ENCODE results near the gene P3H4. TPM values are rescaled to one million over a fixed set of nuclear protein-coding genes. Genes with fewer than 3 reads are reported as not detected.

P3H4 gene
- polyA plus RNA-seq, 1 donor (not counting 4 experiments of a cell fraction or from before 2014, with no cell fraction given), result 4.2 TPM

DNA sequence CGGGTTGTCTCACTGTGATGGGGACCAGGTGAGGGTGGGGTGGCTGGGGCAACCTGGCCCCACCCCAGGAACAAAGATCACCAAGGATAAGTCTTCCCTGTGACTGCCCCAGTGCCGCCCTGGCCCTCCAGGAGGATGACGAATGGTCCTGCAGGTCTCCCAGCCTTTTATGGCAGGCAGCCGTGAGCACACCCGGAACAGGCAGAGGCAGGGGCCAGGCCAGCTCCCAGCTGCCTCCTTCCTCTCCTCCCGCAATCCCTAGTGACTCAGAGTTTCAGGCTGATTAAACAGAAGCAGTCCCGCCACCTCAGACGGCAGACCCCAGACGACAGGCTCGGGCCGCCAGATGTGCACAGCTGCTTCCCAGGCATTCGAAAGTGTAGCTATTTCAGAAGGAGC lies 38.6 kb downstream of the P3H4 start:
- H3K36me3 ChIP-seq (ENCODE audit: control insufficient read depth in 2 of 2, extremely low read depth in 1 of 2, insufficient read depth in 2 of 2, low read length in 2 of 2), result peaks cover 46 to 50% of the 10 kb centered on the region in 2 experiments
- H3K9me1 ChIP-seq (ENCODE audit: control insufficient read depth, extremely low read depth, insufficient read depth, low read length), result peaks cover 3% of the 10 kb centered on the region
- peak overlapping the region in 2 of 3 experiments; percentile 17 to 41 for H3K4me3 ChIP-seq (ENCODE audit: control insufficient read depth in 2 of 3, extremely low read depth in 1 of 3, insufficient read depth in 2 of 3, low read depth in 1 of 3, low read length in 3 of 3)
- H3K27me3 ChIP-seq (ENCODE audit: control insufficient read depth, extremely low read depth, insufficient read depth, low read length), result no peaks in the 10 kb centered on the region
- peaks cover 63% of the 10 kb centered on the region for H3K4me1 ChIP-seq (ENCODE audit: control insufficient read depth, extremely low read depth, insufficient read depth, low read length)
- peaks cover 28% of the 10 kb centered on the region for H4K20me1 ChIP-seq (ENCODE audit: control insufficient read depth, extremely low read depth, insufficient read depth, low read length)
- peak; percentile 85 for FAIRE-seq
- H3K4me2 ChIP-seq (ENCODE audit: control insufficient read depth, extremely low read depth, insufficient read depth, low read depth, low read length), result peak overlapping the region; percentile 63
- H3K27ac ChIP-seq (ENCODE audit: control insufficient read depth, insufficient read depth, low read length), result peak overlapping the region; percentile 98
- DNase-seq (ENCODE audit: low read depth, low spot score), result no peak
- dilution Hi-C loops (cut with MboI; ENCODE audit: extremely low pct_ligation_motif_present, low sequenced_read_pairs), result no loop called here
- peaks cover 78% of the 10 kb centered on the region for H3K79me2 ChIP-seq (ENCODE audit: control insufficient read depth, insufficient read depth, low read length)
- H3K9ac ChIP-seq (ENCODE audit: control insufficient read depth, extremely low read depth, insufficient read depth, low read length), result peak overlapping the region; percentile 81
- TF ChIP-seq, protein P1, sequence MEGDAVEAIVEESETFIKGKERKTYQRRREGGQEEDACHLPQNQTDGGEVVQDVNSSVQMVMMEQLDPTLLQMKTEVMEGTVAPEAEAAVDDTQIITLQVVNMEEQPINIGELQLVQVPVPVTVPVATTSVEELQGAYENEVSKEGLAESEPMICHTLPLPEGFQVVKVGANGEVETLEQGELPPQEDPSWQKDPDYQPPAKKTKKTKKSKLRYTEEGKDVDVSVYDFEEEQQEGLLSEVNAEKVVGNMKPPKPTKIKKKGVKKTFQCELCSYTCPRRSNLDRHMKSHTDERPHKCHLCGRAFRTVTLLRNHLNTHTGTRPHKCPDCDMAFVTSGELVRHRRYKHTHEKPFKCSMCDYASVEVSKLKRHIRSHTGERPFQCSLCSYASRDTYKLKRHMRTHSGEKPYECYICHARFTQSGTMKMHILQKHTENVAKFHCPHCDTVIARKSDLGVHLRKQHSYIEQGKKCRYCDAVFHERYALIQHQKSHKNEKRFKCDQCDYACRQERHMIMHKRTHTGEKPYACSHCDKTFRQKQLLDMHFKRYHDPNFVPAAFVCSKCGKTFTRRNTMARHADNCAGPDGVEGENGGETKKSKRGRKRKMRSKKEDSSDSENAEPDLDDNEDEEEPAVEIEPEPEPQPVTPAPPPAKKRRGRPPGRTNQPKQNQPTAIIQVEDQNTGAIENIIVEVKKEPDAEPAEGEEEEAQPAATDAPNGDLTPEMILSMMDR (optimal IDR thresholded peaks at IDR 0.05 in 1 of 3, IDR thresholded peaks at IDR 0.05 in 1 of 3, conservative IDR thresholded peaks at IDR 0.05 in 1 of 3; ENCODE audit: extremely low read depth in 1 of 3, insufficient read depth in 2 of 3, low read length in 3 of 3), result no peak
- TF ChIP-seq EZH2 (IDR thresholded peaks at IDR 0.05; ENCODE audit: low read length), result no peak
- no peak overlapping the region for H2AFZ ChIP-seq (ENCODE audit: control insufficient read depth, low read length)
- no peaks in the 10 kb centered on the region for H3K9me3 ChIP-seq (ENCODE audit: control insufficient read depth, low read depth, low read length)

DNA sequence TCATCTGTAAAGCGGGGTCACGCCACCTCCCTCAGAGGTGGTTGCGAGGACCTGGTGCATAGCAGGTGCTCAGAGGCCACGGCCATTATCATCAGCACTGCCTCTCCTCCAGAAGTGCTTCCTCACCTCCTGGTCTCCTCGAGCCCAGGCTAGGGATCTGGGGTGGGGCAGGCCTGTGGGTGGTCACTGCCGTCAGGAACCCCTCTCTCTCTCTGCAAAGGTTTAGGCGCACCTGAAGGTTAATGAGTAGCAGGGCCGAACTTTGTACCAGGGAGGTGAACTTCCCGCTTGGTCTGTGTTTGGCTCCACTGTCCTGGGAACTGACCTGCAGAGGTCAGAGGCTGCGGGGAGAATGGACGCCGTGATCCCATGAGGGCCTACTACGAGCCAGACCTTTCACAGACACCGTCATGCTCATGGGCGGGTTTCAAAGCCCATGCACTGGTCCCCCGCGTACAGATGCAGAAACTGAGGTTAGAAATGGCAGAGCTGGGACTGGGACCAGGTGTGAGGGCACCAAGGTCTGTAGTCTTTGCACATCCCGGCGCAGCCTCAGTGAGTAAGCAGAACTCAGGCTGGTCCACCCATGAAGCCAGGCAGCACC lies 39.1 kb downstream of the P3H4 start:
- TF ChIP-seq, protein P1 (optimal IDR thresholded peaks at IDR 0.05 in 1 of 3, IDR thresholded peaks at IDR 0.05 in 1 of 3, conservative IDR thresholded peaks at IDR 0.05 in 1 of 3; ENCODE audit: extremely low read depth in 1 of 3, insufficient read depth in 2 of 3, low read length in 3 of 3), result no peak
- no peak for TF ChIP-seq EZH2 (IDR thresholded peaks at IDR 0.05; ENCODE audit: low read length)
- no peak for DNase-seq (ENCODE audit: low read depth, low spot score)
- H3K79me2 ChIP-seq (ENCODE audit: control insufficient read depth, insufficient read depth, low read length), result peaks cover 75% of the 10 kb centered on the region
- dilution Hi-C loops (cut with MboI; ENCODE audit: extremely low pct_ligation_motif_present, low sequenced_read_pairs), result no loop called here
- H3K27ac ChIP-seq (ENCODE audit: control insufficient read depth, insufficient read depth, low read length), result peak overlapping the region; percentile 98
- H3K4me3 ChIP-seq (ENCODE audit: control insufficient read depth in 2 of 3, extremely low read depth in 1 of 3, insufficient read depth in 2 of 3, low read depth in 1 of 3, low read length in 3 of 3), result peak overlapping the region in 2 of 3 experiments; percentile 8 to 41
- no peak for FAIRE-seq
- H3K9me1 ChIP-seq (ENCODE audit: control insufficient read depth, extremely low read depth, insufficient read depth, low read length), result peaks cover 3% of the 10 kb centered on the region
- peaks cover 58% of the 10 kb centered on the region for H3K4me1 ChIP-seq (ENCODE audit: control insufficient read depth, extremely low read depth, insufficient read depth, low read length)
- H3K36me3 ChIP-seq (ENCODE audit: control insufficient read depth in 2 of 2, extremely low read depth in 1 of 2, insufficient read depth in 2 of 2, low read length in 2 of 2), result peaks cover 43 to 52% of the 10 kb centered on the region in 2 experiments
- H3K4me2 ChIP-seq (ENCODE audit: control insufficient read depth, extremely low read depth, insufficient read depth, low read depth, low read length), result peak overlapping the region; percentile 63
- H2AFZ ChIP-seq (ENCODE audit: control insufficient read depth, low read length), result no peak overlapping the region
- H3K9me3 ChIP-seq (ENCODE audit: control insufficient read depth, low read depth, low read length), result no peaks in the 10 kb centered on the region
- peak overlapping the region; percentile 81 for H3K9ac ChIP-seq (ENCODE audit: control insufficient read depth, extremely low read depth, insufficient read depth, low read length)
- peaks cover 23% of the 10 kb centered on the region for H4K20me1 ChIP-seq (ENCODE audit: control insufficient read depth, extremely low read depth, insufficient read depth, low read length)
- H3K27me3 ChIP-seq (ENCODE audit: control insufficient read depth, extremely low read depth, insufficient read depth, low read length), result no peaks in the 10 kb centered on the region
